Endothelial cell of umbilical vein (primary cell): ENCODE data around the gene SLC12A5. TPM values are rescaled to one million over a fixed set of nuclear protein-coding genes. Genes with fewer than 3 reads are reported as not detected.

Experiments
- BruUV-seq: library from RNA; stranded (reverse); fragments of 400-500 nt; replicated peaks from 2 replicates; lab custom pipeline; 2021; lab: Mats Ljungman, UMichigan
- CTCF ChIA-PET: fragments of 300-600, 350-600 bp; sonication (Branson Sonifier 250); formaldehyde crosslinking; loops from one replicate; lab custom pipeline; 2021; ENCODE audit warnings: antibody characterized with exemption, inconsistent platforms; lab: Charles Lee
- POLR2A ChIA-PET: fragments of 300-600, 350-600 bp; sonication (Branson Sonifier 250); formaldehyde crosslinking; loops from one replicate; lab custom pipeline; 2021; ENCODE audit warnings: antibody characterized with exemption, inconsistent platforms; lab: Charles Lee
- DNase-seq: peaks from one replicate; pipeline ENCODE4 v3.0.0-alpha.2; 2011; ENCODE audit warnings: low read depth, low spot score
- FAIRE-seq: peaks from 2 replicates; lab custom pipeline; 2011; peaks lifted over from hg19 to GRCh38; lab: Jason Lieb, UNC
- H2AFZ ChIP-seq: 2 replicates; pipeline ENCODE4 v1.6.0; 2012; ENCODE audit warnings: low read depth, low read length, control low read depth, inconsistent platforms
- H3K27ac ChIP-seq: 2 replicates; pipeline ENCODE4 v1.5.1; 2011; ENCODE audit warnings: low read depth, mild to moderate bottlenecking, control low read depth, low read length, moderate library complexity; ENCODE audit not compliant: insufficient read depth
- H3K27me3 ChIP-seq, 2 experiments: 2 replicates each; pipeline versions ENCODE4 v1.6.0 to v1.6.1; 2011; ENCODE audit warnings: low read length in 2 of 2, mixed read lengths in 1 of 2; ENCODE audit not compliant: control insufficient read depth in 2 of 2, insufficient read depth in 2 of 2
- H3K36me3 ChIP-seq, 2 experiments: 2 replicates in 1 of 2; 3 replicates in 1 of 2; pipeline ENCODE4 v1.5.1; 2011; ENCODE audit warnings: low read length in 2 of 2, mild to moderate bottlenecking in 1 of 2, moderate library complexity in 1 of 2; ENCODE audit not compliant: control insufficient read depth in 2 of 2, insufficient read depth in 2 of 2; ENCODE audit errors: extremely low read depth in 1 of 2
- H3K4me1 ChIP-seq: 3 replicates; pipeline ENCODE4 v1.5.1; 2011; ENCODE audit warnings: mild to moderate bottlenecking, low read length; ENCODE audit not compliant: control insufficient read depth, insufficient read depth; ENCODE audit errors: extremely low read depth
- H3K4me2 ChIP-seq: 2 replicates; pipeline ENCODE4 v1.6.1; 2011; ENCODE audit warnings: low read length, control low read depth, mixed read lengths; ENCODE audit not compliant: insufficient read depth
- H3K4me3 ChIP-seq, 3 experiments: fragments of 200-600 bp in 1 of 3; sonication (generic), shearing (Covaris generic) in 1 of 3; replicated peaks in 1 of 3; 2 replicates each; pipeline ENCODE4 v1.5.1; 2011 to 2016; ENCODE audit warnings: control low read depth in 3 of 3, low read length in 3 of 3, mild to moderate bottlenecking in 2 of 3, inconsistent platforms in 1 of 3, low read depth in 1 of 3, moderate library complexity in 1 of 3; ENCODE audit not compliant: insufficient read depth in 1 of 3
- H3K79me2 ChIP-seq: 2 replicates; pipeline ENCODE4 v1.6.0; 2012; ENCODE audit warnings: low read length, inconsistent platforms; ENCODE audit not compliant: control insufficient read depth, insufficient read depth
- H3K9ac ChIP-seq: replicated peaks from 2 replicates; pipeline ENCODE3; 2011; ENCODE audit warnings: low read length, control low read depth; ENCODE audit not compliant: insufficient read depth; ENCODE audit errors: extremely low read depth
- H3K9me1 ChIP-seq: replicated peaks from 3 replicates; pipeline ENCODE4 v1.6.0; 2011; ENCODE audit warnings: mild to moderate bottlenecking, low read length; ENCODE audit not compliant: control insufficient read depth, insufficient read depth; ENCODE audit errors: extremely low read depth
- H3K9me3 ChIP-seq: replicated peaks from 2 replicates; pipeline ENCODE4 v1.5.1; 2012; ENCODE audit warnings: low read length, inconsistent platforms; ENCODE audit not compliant: control insufficient read depth, insufficient read depth
- H4K20me1 ChIP-seq: replicated peaks from 2 replicates; pipeline ENCODE3; 2011; ENCODE audit warnings: mild to moderate bottlenecking, low read length; ENCODE audit not compliant: control insufficient read depth, insufficient read depth; ENCODE audit errors: extremely low read depth
- EZH2 ChIP-seq: IDR thresholded peaks from 2 replicates; pipeline ENCODE4 v1.6.1; 2012; ENCODE audit warnings: borderline replicate concordance, low read depth, mild to moderate bottlenecking, moderate library complexity, low read length, inconsistent platforms; ENCODE audit not compliant: severe bottlenecking
- FOS ChIP-seq: IDR thresholded peaks from 2 replicates; pipeline ENCODE4 v1.6.1; 2011; ENCODE audit warnings: mild to moderate bottlenecking, low read length, moderate library complexity, borderline replicate concordance; ENCODE audit not compliant: insufficient read depth
- GATA2 ChIP-seq: IDR thresholded peaks from 2 replicates; pipeline ENCODE4 v1.7.0; 2011; ENCODE audit warnings: low read depth, mild to moderate bottlenecking, moderate library complexity, mixed read lengths, low read length; ENCODE audit not compliant: insufficient read length, insufficient read depth
- JUN ChIP-seq: IDR thresholded peaks from 2 replicates; pipeline ENCODE4 v1.6.1; 2011; ENCODE audit warnings: borderline replicate concordance, low read depth; ENCODE audit not compliant: insufficient read length, insufficient read depth
- MYC ChIP-seq: IDR thresholded peaks from one replicate; pipeline ENCODE4 v1.6.1; 2011; ENCODE audit warnings: mild to moderate bottlenecking, low read depth, low read length
- POLR2A ChIP-seq: IDR thresholded peaks from 2 replicates; pipeline ENCODE4 v1.6.1; 2012; ENCODE audit warnings: low read depth, mild to moderate bottlenecking, control low read depth, low read length
- POLR2AphosphoS5 ChIP-seq: IDR thresholded peaks from 2 replicates; pipeline ENCODE4 v1.6.1; 2012; ENCODE audit warnings: low read depth, mild to moderate bottlenecking, control low read depth, low read length, moderate library complexity; ENCODE audit not compliant: insufficient read depth
- dilution Hi-C: fragments of 300-500 bp; cut with MboI; formaldehyde crosslinking; loops from one replicate; pipeline ENCODE4 v1.15.0; 2019; ENCODE audit warnings: low sequenced_read_pairs; ENCODE audit not compliant: extremely low pct_ligation_motif_present
- intact Hi-C: fragments of 100-400 bp; cut with micrococcal nuclease; formaldehyde crosslinking; loops from one replicate; pipeline ENCODE4 v1.10.0; 2022
- polyA plus RNA-seq, 4 experiments: library from polyadenylated mRNA; depleted of rRNA in 3 of 4; stranded (reverse) in 3 of 4; unstranded in 1 of 4; fragments of >200 nt; gene quantifications; 2 replicates each; pipeline versions ENCODE4 v1.2.1 to v1.2.3, GENCODE V29; 2011 to 2012; ENCODE audit warnings: missing spikeins in 1 of 4
- total RNA-seq: library from RNA; stranded (reverse); gene quantifications from 2 replicates; pipeline ENCODE4 v1.2.3, GENCODE V29; 2021
- TF ChIP-seq, protein P1 (sequence below), 2 donors: IDR thresholded peaks; 1 replicate in 1 of 2; 2 replicates in 1 of 2; pipeline ENCODE4 v1.5.1; 2011; ENCODE audit warnings: low read length in 2 of 2, mild to moderate bottlenecking in 2 of 2, moderate library complexity in 2 of 2, control low read depth in 1 of 2, inconsistent platforms in 1 of 2, low read depth in 1 of 2; ENCODE audit not compliant: insufficient read depth in 1 of 2; ENCODE audit errors: extremely low read depth in 1 of 2
- TF ChIP-seq, protein P2 (sequence below): IDR thresholded peaks from 2 replicates; pipeline ENCODE4 v1.6.1; 2011; ENCODE audit not compliant: insufficient read depth, insufficient read length

Gene SLC12A5
- total and polyA plus RNA-seq, 2 donors (not counting 3 experiments of a cell fraction or from before 2014, with no cell fraction given), result 1.6 to 2.3 TPM

GRCh38 chr20:46108435-46108841, 79.4 kb downstream of the SLC12A5 start:
- H3K27ac ChIP-seq, result no peak overlapping the region
- no peak for TF ChIP-seq MYC
- TF ChIP-seq FOS, result no peak
- no peak for TF ChIP-seq GATA2
- TF ChIP-seq EZH2, result no peak
- TF ChIP-seq, protein P1, sequence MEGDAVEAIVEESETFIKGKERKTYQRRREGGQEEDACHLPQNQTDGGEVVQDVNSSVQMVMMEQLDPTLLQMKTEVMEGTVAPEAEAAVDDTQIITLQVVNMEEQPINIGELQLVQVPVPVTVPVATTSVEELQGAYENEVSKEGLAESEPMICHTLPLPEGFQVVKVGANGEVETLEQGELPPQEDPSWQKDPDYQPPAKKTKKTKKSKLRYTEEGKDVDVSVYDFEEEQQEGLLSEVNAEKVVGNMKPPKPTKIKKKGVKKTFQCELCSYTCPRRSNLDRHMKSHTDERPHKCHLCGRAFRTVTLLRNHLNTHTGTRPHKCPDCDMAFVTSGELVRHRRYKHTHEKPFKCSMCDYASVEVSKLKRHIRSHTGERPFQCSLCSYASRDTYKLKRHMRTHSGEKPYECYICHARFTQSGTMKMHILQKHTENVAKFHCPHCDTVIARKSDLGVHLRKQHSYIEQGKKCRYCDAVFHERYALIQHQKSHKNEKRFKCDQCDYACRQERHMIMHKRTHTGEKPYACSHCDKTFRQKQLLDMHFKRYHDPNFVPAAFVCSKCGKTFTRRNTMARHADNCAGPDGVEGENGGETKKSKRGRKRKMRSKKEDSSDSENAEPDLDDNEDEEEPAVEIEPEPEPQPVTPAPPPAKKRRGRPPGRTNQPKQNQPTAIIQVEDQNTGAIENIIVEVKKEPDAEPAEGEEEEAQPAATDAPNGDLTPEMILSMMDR (IDR thresholded peaks at IDR 0.05; ENCODE audit: extremely low read depth in 1 of 2, insufficient read depth in 1 of 2, low read depth in 1 of 2, low read length in 2 of 2), result no peak
- no peak for TF ChIP-seq JUN
- no peak for TF ChIP-seq POLR2A
- TF ChIP-seq, protein P2, sequence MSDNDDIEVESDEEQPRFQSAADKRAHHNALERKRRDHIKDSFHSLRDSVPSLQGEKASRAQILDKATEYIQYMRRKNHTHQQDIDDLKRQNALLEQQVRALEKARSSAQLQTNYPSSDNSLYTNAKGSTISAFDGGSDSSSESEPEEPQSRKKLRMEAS, result no peak
- TF ChIP-seq POLR2AphosphoS5, result no peak
- ChIA-PET CTCF (interaction anchor here (1.0 to 2.2 kb wide), 2 partner anchors 15 to 20 kb away, joined by 3 to 5 read pairs; no protein-coding TSS in a partner anchor), POLR2A (no interaction called here)
- no peak overlapping the region for H3K4me2 ChIP-seq
- no peaks in the 10 kb centered on the region for H4K20me1 ChIP-seq
- intact Hi-C loops (no loop called here), dilution Hi-C loops (no loop called here)
- no peaks in the 10 kb centered on the region for H3K9me3 ChIP-seq
- no peak overlapping the region for H2AFZ ChIP-seq
- no peaks in the 10 kb centered on the region for H3K36me3 ChIP-seq
- H3K9ac ChIP-seq, result no peak overlapping the region
- H3K27me3 ChIP-seq, result peaks cover 22 to 36% of the 10 kb centered on the region in 2 experiments
- BruUV-seq, result no TSS peak
- H3K9me1 ChIP-seq, result no peaks in the 10 kb centered on the region
- FAIRE-seq (no peak), DNase-seq (no peak)
- no peaks in the 10 kb centered on the region for H3K4me1 ChIP-seq
- H3K79me2 ChIP-seq, result no peaks in the 10 kb centered on the region
- H3K4me3 ChIP-seq, result no peak overlapping the region
